PC-9 (cell line): ENCODE measurements around the gene PROB1. TPM values are rescaled to one million over a fixed set of nuclear protein-coding genes. Genes with fewer than 3 reads are reported as not detected.

ENCODE experiments used
- BruUV-seq: library from RNA; stranded (reverse); fragments of 400-500 nt; replicated peaks from 2 replicates; lab custom pipeline; 2021; lab: Mats Ljungman, UMichigan
- CTCF ChIA-PET: fragments of 300-600 bp; sonication (Branson Sonifier 250); formaldehyde crosslinking; loops from one replicate; lab custom pipeline; 2022; ENCODE audit warnings: antibody characterized with exemption; lab: Charles Lee
- POLR2A ChIA-PET: fragments of 300-600 bp; sonication (Branson Sonifier 250); formaldehyde crosslinking; loops from one replicate; lab custom pipeline; 2022; ENCODE audit warnings: antibody characterized with exemption; ENCODE audit not compliant: unreplicated experiment; lab: Charles Lee
- DNase-seq, 2 experiments: peaks; one replicate each; pipeline versions ENCODE4 v3.0.0 to v3.0.0-alpha.2; 2015 to 2022; ENCODE audit warnings: mixed read lengths in 1 of 2
- H2AFZ ChIP-seq: fragments of 200-600 bp; sonication (generic); 2 replicates; pipeline ENCODE4 v1.8.1; 2017; ENCODE audit warnings: antibody characterized with exemption
- H3F3A ChIP-seq: fragments of 200-600 bp; sonication (generic); 2 replicates; pipeline ENCODE4 v1.8.1; 2017; ENCODE audit warnings: antibody characterized with exemption, mild to moderate bottlenecking, low read depth; ENCODE audit not compliant: insufficient read depth
- H3K27ac ChIP-seq: fragments of 200-600 bp; sonication (generic); 2 replicates; pipeline ENCODE4 v1.6.1; 2016; ENCODE audit warnings: mixed run types
- H3K27me3 ChIP-seq: fragments of 200-600 bp; sonication (generic); 2 replicates; pipeline ENCODE4 v1.6.1; 2016; ENCODE audit warnings: low read depth, mixed run types; ENCODE audit not compliant: insufficient read depth
- H3K36me3 ChIP-seq: fragments of 200-600 bp; sonication (generic); 2 replicates; pipeline ENCODE4 v1.6.1; 2016; ENCODE audit warnings: low read depth, mixed run types
- H3K4me1 ChIP-seq: fragments of 200-600 bp; sonication (generic); replicated peaks from 2 replicates; pipeline ENCODE4 v1.6.1; 2016; ENCODE audit warnings: mixed run types; ENCODE audit not compliant: insufficient read depth
- H3K4me2 ChIP-seq: fragments of 200-600 bp; sonication (generic); 2 replicates; pipeline ENCODE4 v1.6.1; 2017; ENCODE audit warnings: mixed run types
- H3K4me3 ChIP-seq: fragments of 200-600 bp; sonication (generic); 2 replicates; pipeline ENCODE4 v1.6.1; 2016; ENCODE audit warnings: mixed run types
- H3K79me2 ChIP-seq: fragments of 200-600 bp; sonication (generic); 2 replicates; pipeline ENCODE4 v1.6.1; 2017; ENCODE audit warnings: low read depth, mixed run types
- H3K9me2 ChIP-seq: fragments of 200-600 bp; sonication (generic); 2 replicates; pipeline ENCODE4 v1.8.1; 2017; ENCODE audit warnings: mild to moderate bottlenecking; ENCODE audit not compliant: insufficient read depth
- H3K9me3 ChIP-seq: fragments of 200-600 bp; sonication (generic); 2 replicates; pipeline ENCODE4 v1.8.1; 2016; ENCODE audit warnings: low read depth; ENCODE audit not compliant: insufficient read depth
- H4K20me1 ChIP-seq: fragments of 200-600 bp; sonication (generic); 2 replicates; pipeline ENCODE4 v1.8.1; 2017; ENCODE audit not compliant: insufficient read depth
- CTCF ChIP-seq: fragments of 200-600 bp; sonication (generic); conservative IDR thresholded peaks from 2 replicates; pipeline ENCODE4 v1.6.1; 2017; ENCODE audit warnings: mixed run types, antibody characterized with exemption, mild to moderate bottlenecking, moderate library complexity
- EZH2 ChIP-seq: fragments of 200-600 bp; sonication (generic); IDR thresholded peaks from 2 replicates; pipeline ENCODE4 v1.8.0; 2017; ENCODE audit warnings: antibody characterized with exemption, low read depth
- intact Hi-C: fragments of 100-400 bp; cut with micrococcal nuclease; formaldehyde crosslinking; loops from one replicate; pipeline ENCODE4 v1.10.0; 2022; ENCODE audit not compliant: unreplicated experiment
- total RNA-seq: library from RNA; stranded (reverse); gene quantifications from 2 replicates; pipeline ENCODE4 v1.2.3, GENCODE V29; 2021

The PROB1 gene
- total RNA-seq, 1 experiment from 2014 or later = 2.9 TPM

- intact Hi-C loops = no loop called here
- H3K4me2 ChIP-seq = no peak overlapping the region
- H3K27me3 ChIP-seq = no peaks in the 10 kb centered on the region
- H3K4me3 ChIP-seq = no peak overlapping the region
- ChIA-PET CTCF (no interaction called here), POLR2A (interaction anchor here (0.6 kb wide), 1 partner anchor 91 kb away, joined by 4 read pairs; no protein-coding TSS in a partner anchor)
- no peaks in the 10 kb centered on the region for H3K9me2 ChIP-seq
- TF ChIP-seq CTCF (no peak), EZH2 (no peak)
- no peaks in the 10 kb centered on the region for H4K20me1 ChIP-seq
- H3K9me3 ChIP-seq = no peaks in the 10 kb centered on the region
- no peaks in the 10 kb centered on the region for H3F3A ChIP-seq
- no TSS peak for BruUV-seq
- no peaks in the 10 kb centered on the region for H3K4me1 ChIP-seq
- DNase-seq = no peak
- no peaks in the 10 kb centered on the region for H3K36me3 ChIP-seq
- no peak overlapping the region for H3K27ac ChIP-seq
- no peaks in the 10 kb centered on the region for H3K79me2 ChIP-seq
- H2AFZ ChIP-seq = no peak overlapping the region
Observed at GRCh38 chr5:139415869-139416268, 21.0 kb upstream of the PROB1 start.

- Histone ChIP-seq H3K4me1 (no peaks in the 10 kb centered on the region), H2AFZ (no peak overlapping the region), H3K4me3 (no peak overlapping the region), H3K27ac (no peak overlapping the region), H3K36me3 (no peaks in the 10 kb centered on the region), H3K79me2 (no peaks in the 10 kb centered on the region), H4K20me1 (no peaks in the 10 kb centered on the region), H3K9me3 (no peaks in the 10 kb centered on the region), H3K27me3 (no peaks in the 10 kb centered on the region), H3K4me2 (no peak overlapping the region), H3F3A (no peaks in the 10 kb centered on the region), H3K9me2 (no peaks in the 10 kb centered on the region)
- TF ChIP-seq EZH2 (no peak), CTCF (no peak)
- ChIA-PET CTCF (no interaction called here), POLR2A (interaction anchor here (0.7 kb wide), 1 partner anchor 73 kb away, joined by 3 read pairs; no protein-coding TSS in a partner anchor)
- intact Hi-C loops = no loop called here
- DNase-seq = no peak
- BruUV-seq = no TSS peak
Observed at GRCh38 chr5:139415221-139415861, 20.4 kb upstream of the PROB1 start.

- Histone ChIP-seq H2AFZ (no peak overlapping the region), H3K4me1 (no peaks in the 10 kb centered on the region), H3K9me2 (no peaks in the 10 kb centered on the region), H3F3A (no peaks in the 10 kb centered on the region), H3K4me3 (no peak overlapping the region), H3K36me3 (no peaks in the 10 kb centered on the region), H3K79me2 (no peaks in the 10 kb centered on the region), H3K9me3 (no peaks in the 10 kb centered on the region), H3K27me3 (no peaks in the 10 kb centered on the region), H3K4me2 (no peak overlapping the region), H4K20me1 (no peaks in the 10 kb centered on the region), H3K27ac (no peak overlapping the region)
- no peak for TF ChIP-seq CTCF
- TF ChIP-seq EZH2 = no peak
- CTCF ChIA-PET = interaction anchor here (0.6 kb wide), 1 partner anchor 830 kb away, joined by 6 read pairs; no protein-coding TSS in a partner anchor
- intact Hi-C loops = no loop called here
- POLR2A ChIA-PET = interaction anchor here (0.5 to 0.7 kb wide), 2 partner anchors 43 to 73 kb away, joined by 3 to 7 read pairs; no protein-coding TSS in a partner anchor
- no peak for DNase-seq
- BruUV-seq = no TSS peak
Observed at GRCh38 chr5:139414581-139415130, 19.8 kb upstream of the PROB1 start.
